ENCODE results near the gene RBM20. TPM values are rescaled to one million over a fixed set of nuclear protein-coding genes. Genes with fewer than 3 reads are reported as not detected.

RBM20 gene
- total and polyA plus RNA-seq, 10 of the 15 experiments (the other 5 are each of a cell fraction or from before 2014, with no cell fraction given) = 0.04 to 0.26 (median 0.15) TPM

GRCh38 chr10:110820321-110820814 is 176.2 kb downstream of the RBM20 start:
- CTCF ChIA-PET = interaction anchor here (1.4 kb wide), 1 partner anchor 57 kb away, joined by 4 read pairs; no protein-coding TSS in a partner anchor
- RAD21 ChIA-PET (ENCODE audit: unreplicated experiment) = interaction anchor here (4.0 kb wide), 1 partner anchor 17 kb away, joined by 24 read pairs; no protein-coding TSS in a partner anchor
- FAIRE-seq = no peak

More at GRCh38 chr10:110820321-110820814, 176.2 kb downstream of the RBM20 start:
- WGBS (ENCODE audit: insufficient coverage, insufficient replicate concordance, low lambda C conversion rate, missing lambda C conversion rate) = 92% methylated on average over 8 of the region's 8 CpGs
- Histone ChIP-seq H3K9ac (ENCODE audit: control insufficient read depth, insufficient read depth, low read length) (no peak overlapping the region), H4K20me1 (ENCODE audit: control insufficient read depth, insufficient read depth) (no peaks in the 10 kb centered on the region), H3K9me3 (replicated peaks; ENCODE audit: control insufficient read depth, insufficient read depth, low read length) (no peaks in the 10 kb centered on the region), H3K27ac (ENCODE audit: control insufficient read depth, insufficient read depth) (no peak overlapping the region), H3K4me3 (no peak overlapping the region), H3K4me2 (ENCODE audit: control insufficient read depth, insufficient read depth) (no peak overlapping the region), H2AFZ (ENCODE audit: control insufficient read depth, low read depth, low read length) (no peak overlapping the region), H3K36me3 (ENCODE audit: control insufficient read depth in 2 of 2, insufficient read depth in 2 of 2, low read length in 1 of 2) (no peaks in the 10 kb centered on the region), H3K79me2 (ENCODE audit: control insufficient read depth, insufficient read depth, low read length) (no peaks in the 10 kb centered on the region), H3K4me1 (ENCODE audit: control insufficient read depth, insufficient read depth, low read length) (peaks cover 27% of the 10 kb centered on the region), H3K27me3 (replicated peaks in 1 of 2; ENCODE audit: control insufficient read depth in 2 of 2, insufficient read depth in 2 of 2, low read length in 1 of 2) (no peaks in the 10 kb centered on the region)
- no TSS peak for BruUV-seq (replicated peaks)
- TF ChIP-seq HDAC6 (IDR thresholded peaks at IDR 0.05; ENCODE audit: unreplicated experiment) (no peak), E2F8 (IDR thresholded peaks at IDR 0.05; ENCODE audit: low read depth, partially characterized antibody) (no peak), RAD21 (IDR thresholded peaks at IDR 0.05; ENCODE audit: insufficient read depth, low read depth, low read length) (no peak), MTA3 (IDR thresholded peaks at IDR 0.05; ENCODE audit: borderline replicate concordance, low read length) (no peak), JUND (IDR thresholded peaks at IDR 0.05; ENCODE audit: low read depth, low read length) (no peak), CBFB (IDR thresholded peaks at IDR 0.05; ENCODE audit: low read depth) (no peak), BACH1 (IDR thresholded peaks at IDR 0.05; ENCODE audit: borderline replicate concordance) (no peak), YBX1 (IDR thresholded peaks at IDR 0.05) (no peak)
- intact Hi-C loops (cut with micrococcal nuclease; ENCODE audit: unreplicated experiment) (no loop called here), in situ Hi-C loops (cut with MboI) (no loop called here)
- SMC1A ChIA-PET (ENCODE audit: uncharacterized antibody, unreplicated experiment) = interaction anchor here (0.6 to 10.8 kb wide), 4 partner anchors 17 to 240 kb away, joined by 3 to 57 read pairs (median 5); no protein-coding TSS in a partner anchor
- no peak for ATAC-seq
- DNase-seq (ENCODE audit: low read depth, low spot score) = no peak
- POLR2A ChIA-PET = interaction anchor here (1.0 kb wide), 2 partner anchors 45 to 72 kb away, joined by 3 to 4 read pairs; no protein-coding TSS in a partner anchor

Measured in GM12878 (cell line).